ENCODE data around the gene ABHD5. TPM values are rescaled to one million over a fixed set of nuclear protein-coding genes. Genes with fewer than 3 reads are reported as not detected.

Gene ABHD5
- total and polyA plus RNA-seq, 2 of the 8 experiments (the other 6 are each of a cell fraction or from before 2014, with no cell fraction given): 10.5 to 16.4 TPM

DNA sequence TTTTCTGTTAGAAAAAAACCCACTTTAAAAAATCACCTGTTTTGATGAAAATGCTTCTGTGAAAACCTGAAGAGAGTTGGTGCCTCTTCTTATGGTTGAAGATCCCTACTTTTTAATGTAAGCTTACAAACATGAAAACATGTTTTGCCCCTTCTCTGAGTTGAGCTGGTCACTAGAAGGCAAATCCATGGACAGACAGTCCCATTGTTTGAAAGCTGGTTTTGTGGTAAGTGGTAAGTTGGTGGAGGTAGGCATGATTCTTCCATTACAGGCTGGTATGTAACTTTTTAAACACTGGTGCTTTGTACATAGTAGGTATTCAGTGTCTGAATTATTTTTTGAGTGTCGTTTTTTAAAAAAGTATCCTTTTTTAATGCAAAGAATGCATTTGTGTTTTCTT, 6.1 kb downstream of the ABHD5 start (continued):
- no peak for TF ChIP-seq CHD7 (IDR thresholded peaks at IDR 0.05; ENCODE audit: insufficient replicate concordance, low read length)
- no peak for TF ChIP-seq SUZ12 (IDR thresholded peaks at IDR 0.05; ENCODE audit: low read length)
